H4 (cell line): ENCODE data around the gene UBN1. TPM values are rescaled to one million over a fixed set of nuclear protein-coding genes. Genes with fewer than 3 reads are reported as not detected.
"Not testable (repeated sequence)": the region's sequence is repeated elsewhere in the genome, so short reads cannot be mapped to it uniquely, and the experiment has no call there.

Experiments used
- DNase-seq: peaks from one replicate; pipeline ENCODE4 v3.0.0-alpha.2; 2015; ENCODE audit warnings: low spot score
- total RNA-seq: library from RNA; depleted of rRNA; stranded (reverse); fragments of >200 nt; shearing (Covaris generic); gene quantifications from 2 replicates; pipeline ENCODE4 v1.2.3, GENCODE V29; 2014

UBN1 gene
- total RNA-seq, 1 experiment from 2014 or later = 12.7 TPM

GRCh38 chr16:4884972-4885874 lies 37.9 kb downstream of the UBN1 start:
- no peak for DNase-seq

GRCh38 chr16:4886151-4886550 lies 38.9 kb downstream of the UBN1 start:
- DNase-seq = no peak

GRCh38 chr16:4888428-4889135 lies 41.3 kb downstream of the UBN1 start:
- no peak for DNase-seq

GRCh38 chr16:4890026-4890425 lies 42.7 kb downstream of the UBN1 start:
- no peak for DNase-seq

GRCh38 chr16:4890686-4891085 lies 43.4 kb downstream of the UBN1 start:
- DNase-seq = no peak

- no peak for DNase-seq
These were observed 44.0 kb downstream of the UBN1 start for GRCh38 chr16:4891097-4891885.

GRCh38 chr16:4891886-4892216 lies 44.6 kb downstream of the UBN1 start:
- no peak for DNase-seq

- DNase-seq = no peak
These were observed 45.3 kb downstream of the UBN1 start for GRCh38 chr16:4892361-4893102.

GRCh38 chr16:4893103-4893862 lies 46.0 kb downstream of the UBN1 start:
- no peak for DNase-seq

- DNase-seq = no peak
These were observed 47.2 kb downstream of the UBN1 start for GRCh38 chr16:4894276-4895150.

GRCh38 chr16:4895366-4895765 lies 48.1 kb downstream of the UBN1 start:
- no peak for DNase-seq

GRCh38 chr16:4896761-4897160 lies 49.5 kb downstream of the UBN1 start:
- DNase-seq = not testable (repeated sequence)

- DNase-seq = no peak
These were observed 50.0 kb downstream of the UBN1 start for GRCh38 chr16:4897328-4897727.

- DNase-seq = no peak
These were observed 51.7 kb downstream of the UBN1 start for GRCh38 chr16:4898811-4899473.

- no peak for DNase-seq
These were observed 52.2 kb downstream of the UBN1 start for GRCh38 chr16:4899474-4899846.

- no peak for DNase-seq
These were observed 52.8 kb downstream of the UBN1 start for GRCh38 chr16:4900036-4900435.

- DNase-seq = no peak
These were observed 53.5 kb downstream of the UBN1 start for GRCh38 chr16:4900750-4901149.

GRCh38 chr16:4902038-4902437 lies 54.8 kb downstream of the UBN1 start:
- DNase-seq = no peak
